Measurements from ENCODE around the gene HUS1. TPM values are rescaled to one million over a fixed set of nuclear protein-coding genes. Genes with fewer than 3 reads are reported as not detected.

HUS1 gene
- total RNA-seq, 1 donor from 2014 or later, result 13.4 TPM

- no peak for DNase-seq (ENCODE audit: low read depth)
- no peak overlapping the region for H3K4me3 ChIP-seq (ENCODE audit: low read depth, low read length)
- no peaks in the 10 kb centered on the region for H3K36me3 ChIP-seq (ENCODE audit: control insufficient read depth, insufficient read depth, low read length)
- no peak for TF ChIP-seq CTCF (IDR thresholded peaks at IDR 0.05; ENCODE audit: insufficient read depth, low read length, poor library complexity, severe bottlenecking)
- H3K27me3 ChIP-seq (ENCODE audit: control insufficient read depth, insufficient read depth, low read length), result no peaks in the 10 kb centered on the region
Observed at GRCh38 chr7:47942132-47942531, 37.3 kb downstream of the HUS1 start.

GRCh38 chr7:47941136-47941844 is 38.1 kb downstream of the HUS1 start:
- Histone ChIP-seq H3K4me3 (ENCODE audit: low read depth, low read length) (no peak overlapping the region), H3K36me3 (ENCODE audit: control insufficient read depth, insufficient read depth, low read length) (no peaks in the 10 kb centered on the region), H3K27me3 (ENCODE audit: control insufficient read depth, insufficient read depth, low read length) (no peaks in the 10 kb centered on the region)
- no peak for DNase-seq (ENCODE audit: low read depth)
- TF ChIP-seq CTCF (IDR thresholded peaks at IDR 0.05; ENCODE audit: insufficient read depth, low read length, poor library complexity, severe bottlenecking), result no peak

- DNase-seq (ENCODE audit: low read depth), result no peak
Observed at GRCh38 chr7:47940088-47941013, 39.1 kb downstream of the HUS1 start.

GRCh38 chr7:47939425-47940036 is 39.9 kb downstream of the HUS1 start:
- DNase-seq (ENCODE audit: low read depth), result no peak
- Histone ChIP-seq H3K27me3 (ENCODE audit: control insufficient read depth, insufficient read depth, low read length) (no peaks in the 10 kb centered on the region), H3K36me3 (ENCODE audit: control insufficient read depth, insufficient read depth, low read length) (no peaks in the 10 kb centered on the region), H3K4me3 (ENCODE audit: low read depth, low read length) (no peak overlapping the region)
- TF ChIP-seq CTCF (IDR thresholded peaks at IDR 0.05; ENCODE audit: insufficient read depth, low read length, poor library complexity, severe bottlenecking), result no peak

More at GRCh38 chr7:47940088-47941013, 39.1 kb downstream of the HUS1 start:
- no peak overlapping the region for H3K4me3 ChIP-seq (ENCODE audit: low read depth, low read length)
- TF ChIP-seq CTCF (IDR thresholded peaks at IDR 0.05; ENCODE audit: insufficient read depth, low read length, poor library complexity, severe bottlenecking), result no peak
- no peaks in the 10 kb centered on the region for H3K27me3 ChIP-seq (ENCODE audit: control insufficient read depth, insufficient read depth, low read length)
- no peaks in the 10 kb centered on the region for H3K36me3 ChIP-seq (ENCODE audit: control insufficient read depth, insufficient read depth, low read length)

- Histone ChIP-seq H3K4me3 (ENCODE audit: low read depth, low read length) (no peak overlapping the region), H3K36me3 (ENCODE audit: control insufficient read depth, insufficient read depth, low read length) (no peaks in the 10 kb centered on the region), H3K27me3 (ENCODE audit: control insufficient read depth, insufficient read depth, low read length) (no peaks in the 10 kb centered on the region)
- TF ChIP-seq CTCF (IDR thresholded peaks at IDR 0.05; ENCODE audit: insufficient read depth, low read length, poor library complexity, severe bottlenecking), result no peak
- no peak for DNase-seq (ENCODE audit: low read depth)
Observed at GRCh38 chr7:47938574-47939165, 40.7 kb downstream of the HUS1 start.
